ENCODE measurements around the gene CKB.

- TF ChIP-seq POLR2AphosphoS5 (IDR thresholded peaks at IDR 0.05; ENCODE audit: low read depth, low read length) (no peak), POLR2A (IDR thresholded peaks at IDR 0.05; ENCODE audit: low read depth, low read length) (no peak), TAF1 (IDR thresholded peaks at IDR 0.05; ENCODE audit: borderline replicate concordance, low read depth, low read length) (no peak)
These were observed 22.7 kb upstream of the CKB start for GRCh38 chr14:103545219-103545914.

All from GM12892 (cell line).